ENCODE measurements around the gene PSD4.

DNA sequence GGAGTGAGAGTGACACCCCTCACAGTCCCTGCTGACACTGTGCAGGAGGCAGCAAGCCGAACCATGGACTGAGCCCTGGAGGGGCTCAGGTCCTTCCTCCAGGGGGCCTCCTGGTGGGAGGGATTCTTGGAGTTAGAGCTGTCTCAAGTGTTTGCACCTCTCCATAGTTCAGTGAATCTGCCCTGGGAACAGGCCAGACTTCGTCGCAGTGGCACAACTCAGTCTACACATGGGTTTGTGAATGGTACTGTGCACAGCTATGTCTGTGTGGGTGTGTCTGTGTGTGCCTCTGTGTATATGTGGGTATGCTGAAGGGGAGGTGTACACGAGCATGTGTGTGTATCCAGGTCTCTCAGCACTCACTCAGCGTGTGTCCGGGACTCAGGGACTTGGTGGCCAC is 68.6 kb downstream of the PSD4 start:
- TF ChIP-seq, protein P1, sequence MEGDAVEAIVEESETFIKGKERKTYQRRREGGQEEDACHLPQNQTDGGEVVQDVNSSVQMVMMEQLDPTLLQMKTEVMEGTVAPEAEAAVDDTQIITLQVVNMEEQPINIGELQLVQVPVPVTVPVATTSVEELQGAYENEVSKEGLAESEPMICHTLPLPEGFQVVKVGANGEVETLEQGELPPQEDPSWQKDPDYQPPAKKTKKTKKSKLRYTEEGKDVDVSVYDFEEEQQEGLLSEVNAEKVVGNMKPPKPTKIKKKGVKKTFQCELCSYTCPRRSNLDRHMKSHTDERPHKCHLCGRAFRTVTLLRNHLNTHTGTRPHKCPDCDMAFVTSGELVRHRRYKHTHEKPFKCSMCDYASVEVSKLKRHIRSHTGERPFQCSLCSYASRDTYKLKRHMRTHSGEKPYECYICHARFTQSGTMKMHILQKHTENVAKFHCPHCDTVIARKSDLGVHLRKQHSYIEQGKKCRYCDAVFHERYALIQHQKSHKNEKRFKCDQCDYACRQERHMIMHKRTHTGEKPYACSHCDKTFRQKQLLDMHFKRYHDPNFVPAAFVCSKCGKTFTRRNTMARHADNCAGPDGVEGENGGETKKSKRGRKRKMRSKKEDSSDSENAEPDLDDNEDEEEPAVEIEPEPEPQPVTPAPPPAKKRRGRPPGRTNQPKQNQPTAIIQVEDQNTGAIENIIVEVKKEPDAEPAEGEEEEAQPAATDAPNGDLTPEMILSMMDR (IDR thresholded peaks at IDR 0.05; ENCODE audit: insufficient read depth, low read length, poor library complexity, severe bottlenecking), result no peak
- no peak for TF ChIP-seq EZH2phosphoT487 (conservative IDR thresholded peaks at IDR 0.05; ENCODE audit: low read length)
